Uterus (tissue), 4 donors: ENCODE measurements around the gene MAPK8IP3. TPM values are rescaled to one million over a fixed set of nuclear protein-coding genes. Genes with fewer than 3 reads are reported as not detected.
A peak's percentile ranks its signal among the peaks of the same experiment; 100 is the strongest.

Experiments used
- DNase-seq, 2 donors: peaks; one replicate each; pipeline ENCODE4 v3.0.0-alpha.2; 2019 to 2020
- H3K27ac ChIP-seq, 2 donors: fragments of 200-600 bp; sonication (generic); 1 replicate in 1 of 2; 2 replicates in 1 of 2; pipeline ENCODE4 v1.5.1; 2016 to 2018
- H3K27me3 ChIP-seq, 2 donors: fragments of 200-600 bp; sonication (generic); one replicate each; pipeline ENCODE4 v1.5.1; 2018 to 2019; ENCODE audit warnings: control low read depth in 1 of 2
- H3K36me3 ChIP-seq, 2 donors: fragments of 200-600 bp; sonication (generic); one replicate each; pipeline ENCODE4 v1.5.1; 2019; ENCODE audit warnings: control low read depth in 1 of 2
- H3K4me1 ChIP-seq, 2 donors: fragments of 200-600 bp; sonication (generic); one replicate each; pipeline ENCODE4 v1.5.1; 2018 to 2019; ENCODE audit warnings: control low read depth in 1 of 2
- H3K4me3 ChIP-seq, 2 donors: fragments of 200-600 bp; sonication (generic); 1 replicate in 1 of 2; 2 replicates in 1 of 2; pipeline ENCODE4 v1.5.1; 2018 to 2019; ENCODE audit warnings: mild to moderate bottlenecking in 1 of 2
- H3K9me3 ChIP-seq, 2 donors: fragments of 200-600 bp; sonication (generic); one replicate each; pipeline ENCODE4 v1.5.1; 2019; ENCODE audit warnings: control low read depth in 1 of 2
- POLR2A ChIP-seq, 2 donors: fragments of 450-650 bp; IDR thresholded peaks; one replicate each; pipeline ENCODE4 v1.6.1; 2016; ENCODE audit warnings: antibody characterized with exemption in 2 of 2, mild to moderate bottlenecking in 1 of 2, moderate library complexity in 1 of 2
- intact Hi-C: fragments of 100-400 bp; cut with DNase I; formaldehyde crosslinking; loops from one replicate; pipeline ENCODE4 v1.15.1; 2023; ENCODE audit warnings: low total_unique reads
- total RNA-seq, 4 donors: library from RNA; depleted of rRNA in 3 of 4; stranded (reverse); fragments of >200 nt in 3 of 4; gene quantifications; one replicate each; pipeline versions ENCODE4 v1.1.0 to v1.2.4, GENCODE V29; 2014 to 2023
- TF ChIP-seq, protein P1 (sequence below), 4 experiments: fragments of 200-600 bp in 2 of 4; fragments of 450-650 bp in 2 of 4; sonication (generic) in 2 of 4; IDR thresholded peaks; one replicate each; pipeline ENCODE4 v1.5.1; 2016 to 2019; ENCODE audit warnings: antibody characterized with exemption in 4 of 4, mild to moderate bottlenecking in 2 of 4, moderate library complexity in 1 of 4
- donor health status: DM: yes; HTN: yes; CAD: no.

The MAPK8IP3 gene
- total RNA-seq, 4 donors from 2014 or later, result 17.4 to 113 (median 77.8) TPM

DNA sequence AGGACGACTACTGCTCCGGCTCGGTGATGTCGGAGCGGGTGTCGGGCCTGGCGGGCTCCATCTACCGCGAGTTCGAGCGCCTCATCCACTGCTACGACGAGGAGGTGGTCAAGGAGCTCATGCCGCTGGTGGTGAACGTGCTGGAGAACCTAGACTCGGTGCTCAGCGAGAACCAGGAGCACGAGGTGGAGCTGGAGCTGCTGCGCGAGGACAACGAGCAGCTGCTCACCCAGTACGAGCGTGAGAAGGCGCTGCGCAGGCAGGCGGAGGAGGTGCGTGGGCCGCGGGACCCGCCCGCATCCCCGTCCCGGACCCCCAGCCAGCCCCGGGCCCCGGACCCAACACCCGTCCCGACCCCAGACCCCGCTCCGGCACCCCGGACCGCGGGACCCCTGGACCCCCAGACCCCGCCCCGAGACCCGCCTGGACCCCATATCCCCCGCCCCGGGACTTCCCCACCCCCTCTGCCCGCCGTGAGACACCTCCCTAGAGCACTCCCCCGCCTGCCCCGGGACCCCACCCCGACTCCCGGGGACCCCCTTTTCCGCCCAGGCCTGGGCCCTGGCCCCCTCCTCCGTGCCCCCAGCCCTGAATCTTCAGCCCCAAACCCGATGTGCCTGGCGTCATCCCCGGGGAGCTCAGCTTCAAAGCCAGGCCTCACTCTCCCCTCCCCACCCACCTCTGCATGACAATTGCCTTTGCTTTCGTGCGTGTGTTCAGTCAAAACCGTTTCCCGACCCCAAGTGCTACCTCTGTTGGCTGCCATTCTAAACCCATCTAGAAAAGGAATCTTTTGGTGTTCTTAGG, 594 bp downstream of the MAPK8IP3 start:
- Histone ChIP-seq H3K27me3 (no peaks in the 10 kb centered on the region), H3K36me3 (no peaks in the 10 kb centered on the region), H3K4me1 (peaks cover 0 to 20% of the 10 kb centered on the region in 2 donors), H3K9me3 (no peaks in the 10 kb centered on the region), H3K27ac (peak overlapping the region; percentile 81 to 91), H3K4me3 (peak overlapping the region; percentile 66 to 83)
- DNase-seq, result no peak
- intact Hi-C loops, result no loop called here
- TF ChIP-seq POLR2A (IDR thresholded peaks at IDR 0.05), result no peak
- TF ChIP-seq, protein P1, sequence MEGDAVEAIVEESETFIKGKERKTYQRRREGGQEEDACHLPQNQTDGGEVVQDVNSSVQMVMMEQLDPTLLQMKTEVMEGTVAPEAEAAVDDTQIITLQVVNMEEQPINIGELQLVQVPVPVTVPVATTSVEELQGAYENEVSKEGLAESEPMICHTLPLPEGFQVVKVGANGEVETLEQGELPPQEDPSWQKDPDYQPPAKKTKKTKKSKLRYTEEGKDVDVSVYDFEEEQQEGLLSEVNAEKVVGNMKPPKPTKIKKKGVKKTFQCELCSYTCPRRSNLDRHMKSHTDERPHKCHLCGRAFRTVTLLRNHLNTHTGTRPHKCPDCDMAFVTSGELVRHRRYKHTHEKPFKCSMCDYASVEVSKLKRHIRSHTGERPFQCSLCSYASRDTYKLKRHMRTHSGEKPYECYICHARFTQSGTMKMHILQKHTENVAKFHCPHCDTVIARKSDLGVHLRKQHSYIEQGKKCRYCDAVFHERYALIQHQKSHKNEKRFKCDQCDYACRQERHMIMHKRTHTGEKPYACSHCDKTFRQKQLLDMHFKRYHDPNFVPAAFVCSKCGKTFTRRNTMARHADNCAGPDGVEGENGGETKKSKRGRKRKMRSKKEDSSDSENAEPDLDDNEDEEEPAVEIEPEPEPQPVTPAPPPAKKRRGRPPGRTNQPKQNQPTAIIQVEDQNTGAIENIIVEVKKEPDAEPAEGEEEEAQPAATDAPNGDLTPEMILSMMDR (IDR thresholded peaks at IDR 0.05), result no peak

DNA sequence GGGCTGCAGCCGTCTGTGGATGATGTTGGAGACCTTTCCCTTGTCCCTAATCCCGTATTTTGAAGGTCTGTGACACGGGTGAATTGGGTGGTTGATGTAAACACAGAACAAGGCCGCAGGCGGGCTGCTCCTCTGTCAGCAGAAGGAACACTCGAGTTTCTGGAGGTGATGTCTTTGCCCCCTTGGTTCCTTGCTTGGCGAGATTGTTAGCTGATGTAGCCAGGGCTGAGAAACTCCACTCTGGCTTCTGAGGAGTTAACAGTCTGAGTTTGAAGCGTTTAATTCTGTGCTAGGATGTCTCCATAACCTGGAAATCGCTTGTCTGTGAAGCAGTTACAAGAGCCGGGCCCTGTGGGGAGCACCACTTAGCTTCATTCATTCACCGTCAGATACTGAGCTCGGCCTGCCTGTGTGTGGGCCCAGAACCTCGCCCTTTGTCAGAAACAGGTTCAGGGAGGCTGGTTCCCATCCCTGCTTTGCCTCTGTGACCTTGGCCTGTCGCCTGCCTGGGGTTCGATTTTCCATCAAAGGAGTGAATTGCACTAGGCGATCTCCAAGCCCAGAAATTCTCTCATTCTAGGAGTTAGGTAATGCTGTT, 1.3 kb downstream of the MAPK8IP3 start:
- Histone ChIP-seq H3K9me3 (no peaks in the 10 kb centered on the region), H3K36me3 (no peaks in the 10 kb centered on the region), H3K27ac (peak overlapping the region; percentile 81 to 91), H3K27me3 (no peaks in the 10 kb centered on the region), H3K4me3 (peak overlapping the region; percentile 66 to 83), H3K4me1 (peaks cover 0 to 20% of the 10 kb centered on the region in 2 donors)
- intact Hi-C loops, result no loop called here
- no peak for DNase-seq
- TF ChIP-seq, protein P1 (IDR thresholded peaks at IDR 0.05), result no peak
- no peak for TF ChIP-seq POLR2A (IDR thresholded peaks at IDR 0.05)

DNA sequence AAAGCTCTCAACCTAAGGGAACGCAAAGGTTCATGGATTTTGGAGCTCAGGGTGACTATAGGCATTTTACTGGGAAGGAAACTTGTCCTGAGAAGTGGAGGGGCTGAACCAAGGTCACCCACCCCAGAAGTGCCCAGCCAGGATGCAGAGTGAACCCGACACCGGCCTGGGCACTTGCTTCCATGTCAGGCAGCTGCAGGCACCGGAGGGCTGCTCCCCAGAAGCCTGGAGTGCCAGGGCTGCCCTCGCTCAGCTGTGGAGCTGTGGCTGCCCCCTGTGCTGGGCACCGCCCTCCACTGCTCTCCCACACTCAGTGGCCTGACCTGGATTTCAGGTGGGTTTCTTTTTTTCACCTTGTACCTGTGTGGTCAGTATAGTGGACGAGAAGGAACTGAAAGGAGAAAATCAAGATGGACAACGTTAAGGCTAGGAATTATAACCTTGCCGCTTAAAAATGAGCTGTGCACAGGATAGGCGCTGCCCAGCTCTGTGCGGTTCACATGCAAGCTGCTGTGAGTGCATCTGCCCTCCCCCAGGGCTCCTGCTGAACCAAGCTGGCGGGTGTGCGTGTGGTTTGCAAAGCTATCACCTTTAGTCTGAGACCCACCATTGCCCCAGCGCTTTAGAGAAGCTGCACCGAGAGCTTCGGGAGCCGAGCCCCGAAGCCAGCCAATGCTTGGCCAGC, 2.2 kb downstream of the MAPK8IP3 start:
- DNase-seq, result no peak
- no peaks in the 10 kb centered on the region for H3K9me3 ChIP-seq
- TF ChIP-seq, protein P1 (IDR thresholded peaks at IDR 0.05), result no peak
- no peak for TF ChIP-seq POLR2A (IDR thresholded peaks at IDR 0.05)
- H3K36me3 ChIP-seq, result no peaks in the 10 kb centered on the region
- no peak overlapping the region for H3K4me3 ChIP-seq
- no peaks in the 10 kb centered on the region for H3K27me3 ChIP-seq
- intact Hi-C loops, result no loop called here
- H3K4me1 ChIP-seq, result peaks cover 0 to 20% of the 10 kb centered on the region in 2 donors
- H3K27ac ChIP-seq, result no peak overlapping the region

DNA sequence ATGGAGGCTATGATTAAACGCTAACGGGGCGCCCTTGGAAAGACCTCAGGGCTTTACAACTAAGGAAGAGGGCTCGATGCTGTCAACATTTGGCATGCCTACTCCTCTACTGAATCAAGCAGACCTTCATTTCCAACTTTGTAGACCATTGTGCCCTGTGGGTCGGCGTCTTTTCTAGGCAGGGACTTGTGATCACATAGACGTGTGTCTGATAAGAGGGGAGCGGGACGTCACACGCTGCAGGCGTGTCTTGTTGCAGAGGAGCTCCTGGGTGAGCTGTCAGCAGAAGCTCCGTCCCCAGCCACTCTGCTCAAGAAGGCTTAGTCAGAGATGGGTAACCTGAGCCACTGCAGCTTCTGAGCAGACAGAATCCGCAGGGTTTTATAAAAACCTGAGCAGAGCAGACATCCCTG, 2.8 kb downstream of the MAPK8IP3 start:
- no peaks in the 10 kb centered on the region for H3K9me3 ChIP-seq
- H3K4me3 ChIP-seq, result no peak overlapping the region
- no peak for DNase-seq
- no peak overlapping the region for H3K27ac ChIP-seq
- TF ChIP-seq, protein P1 (IDR thresholded peaks at IDR 0.05), result no peak
- TF ChIP-seq POLR2A (IDR thresholded peaks at IDR 0.05), result no peak
- H3K27me3 ChIP-seq, result no peaks in the 10 kb centered on the region
- intact Hi-C loops, result no loop called here
- no peaks in the 10 kb centered on the region for H3K36me3 ChIP-seq
- peaks cover 0 to 20% of the 10 kb centered on the region in 2 donors for H3K4me1 ChIP-seq

DNA sequence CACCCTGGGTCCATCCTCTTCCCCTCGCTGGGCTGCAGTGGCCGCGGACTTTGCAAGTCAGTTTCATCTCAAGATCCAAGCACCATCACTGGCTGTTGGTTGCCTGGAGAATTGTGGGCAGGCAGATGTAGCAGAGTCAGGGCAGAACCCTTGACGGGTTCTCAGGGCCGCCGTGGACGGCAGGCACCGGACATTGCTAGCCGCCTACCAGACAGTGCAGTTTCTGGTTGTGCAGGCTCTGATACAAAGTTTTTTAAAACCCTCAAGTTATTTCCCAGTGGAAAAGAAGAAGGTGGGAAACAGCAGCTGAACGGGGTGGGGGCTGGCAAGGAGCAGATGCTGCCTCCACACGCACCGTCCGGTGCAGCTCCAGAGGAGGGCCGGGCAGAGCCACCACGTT, 3.4 kb downstream of the MAPK8IP3 start:
- no peak overlapping the region for H3K27ac ChIP-seq
- TF ChIP-seq POLR2A (IDR thresholded peaks at IDR 0.05), result no peak
- TF ChIP-seq, protein P1 (IDR thresholded peaks at IDR 0.05), result no peak
- H3K36me3 ChIP-seq, result no peaks in the 10 kb centered on the region
- no peak for DNase-seq
- H3K27me3 ChIP-seq, result no peaks in the 10 kb centered on the region
- no peaks in the 10 kb centered on the region for H3K9me3 ChIP-seq
- no peak overlapping the region for H3K4me3 ChIP-seq
- H3K4me1 ChIP-seq, result peaks cover 0 to 20% of the 10 kb centered on the region in 2 donors
- intact Hi-C loops, result no loop called here
